Dermis microvascular lymphatic vessel endothelial cell (primary cell): ENCODE results near the gene ANKK1. TPM values are rescaled to one million over a fixed set of nuclear protein-coding genes. Genes with fewer than 3 reads are reported as not detected.

Experiments
- DNase-seq, 2 donors: peaks; one replicate each; pipeline versions ENCODE4 v3.0.0 to v3.0.0-alpha.2; 2010; ENCODE audit warnings: low read depth in 2 of 2
- total RNA-seq: library from RNA; depleted of rRNA; stranded (reverse); fragments of >200 nt; gene quantifications from 2 replicates; pipeline ENCODE4 v1.2.1, GENCODE V29; 2014

Gene ANKK1
- total RNA-seq, 1 donor from 2014 or later: not detected

- no peak for DNase-seq
These were observed 21.3 kb downstream of the ANKK1 start for GRCh38 chr11:113408887-113409286.

DNA sequence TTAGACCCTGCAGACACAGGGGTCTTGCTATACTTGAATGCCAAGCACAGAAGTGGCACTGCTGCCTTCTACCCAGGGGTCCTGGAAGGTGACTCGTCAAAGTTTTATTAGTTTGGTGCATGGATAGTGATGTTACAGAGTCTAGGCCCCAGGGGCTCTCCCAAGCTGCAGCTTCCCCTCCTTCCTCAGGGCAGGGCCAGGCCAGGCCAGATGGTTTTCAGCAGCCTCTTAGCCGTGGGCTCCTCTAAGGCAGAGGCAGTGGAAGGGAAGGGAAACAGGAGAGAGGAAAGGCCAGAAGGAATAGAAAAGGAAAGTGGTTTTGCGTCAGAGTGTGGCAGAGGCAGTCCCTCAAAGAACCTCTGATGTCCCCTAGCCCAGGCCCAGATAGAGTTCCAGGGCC lies 21.9 kb downstream of the ANKK1 start:
- DNase-seq: no peak

DNA sequence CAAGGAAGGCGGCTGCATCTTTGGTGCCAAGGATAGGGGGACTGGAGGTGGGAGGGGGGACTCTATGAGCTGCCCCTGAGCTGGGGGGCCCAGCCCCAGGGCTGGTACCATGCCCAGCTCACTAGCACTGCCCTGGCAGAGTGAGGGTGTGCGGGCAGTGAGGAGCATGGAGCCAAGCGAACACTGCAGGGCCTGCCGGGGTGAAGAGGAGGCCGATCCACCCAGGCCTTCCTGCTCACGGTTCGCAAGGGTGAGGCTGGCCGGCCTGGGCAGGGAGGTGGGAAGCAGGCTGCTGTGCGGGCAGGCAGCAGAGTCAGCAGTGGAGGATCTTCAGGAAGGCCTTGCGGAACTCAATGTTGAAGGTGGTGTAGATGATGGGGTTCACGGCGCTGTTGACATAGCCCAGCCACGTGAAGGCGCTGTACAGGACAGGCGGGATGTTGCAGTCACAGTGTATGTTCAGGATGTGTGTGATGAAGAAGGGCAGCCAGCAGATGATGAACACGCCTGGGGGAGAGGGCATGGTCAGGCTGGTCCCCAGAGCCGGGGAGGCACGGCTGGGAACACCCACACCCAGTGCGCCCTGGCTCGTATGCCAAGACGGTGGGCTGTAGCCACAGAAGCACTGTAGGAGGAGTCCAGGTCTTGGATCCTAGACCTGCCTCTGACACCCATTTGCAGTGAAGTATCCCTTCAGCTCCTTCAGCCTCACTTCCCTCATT lies 23.0 kb downstream of the ANKK1 start:
- DNase-seq: no peak

DNA sequence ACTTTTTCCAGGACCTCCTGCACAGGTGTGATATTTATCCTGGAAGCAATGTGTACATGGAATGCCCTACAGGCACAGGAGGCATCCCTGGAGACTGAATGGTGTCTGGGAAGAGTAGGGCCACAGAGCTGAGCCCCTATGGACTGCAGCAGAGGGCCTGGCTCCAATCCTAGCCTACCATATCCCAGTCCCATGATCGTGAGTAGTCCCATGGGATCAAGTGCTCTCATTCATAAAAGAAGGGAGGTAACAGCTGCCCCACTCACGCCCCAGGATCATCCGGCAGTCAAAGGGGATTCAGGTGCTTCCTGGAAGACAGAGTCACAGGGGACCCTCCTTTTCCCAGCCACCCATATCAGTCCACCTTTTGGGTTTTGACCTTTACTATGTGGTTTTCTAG lies 24.0 kb downstream of the ANKK1 start:
- no peak for DNase-seq

GRCh38 chr11:113412675-113413074 lies 25.1 kb downstream of the ANKK1 start:
- DNase-seq: no peak

- DNase-seq: no peak
These were observed 27.8 kb downstream of the ANKK1 start for GRCh38 chr11:113415343-113415742.

DNA sequence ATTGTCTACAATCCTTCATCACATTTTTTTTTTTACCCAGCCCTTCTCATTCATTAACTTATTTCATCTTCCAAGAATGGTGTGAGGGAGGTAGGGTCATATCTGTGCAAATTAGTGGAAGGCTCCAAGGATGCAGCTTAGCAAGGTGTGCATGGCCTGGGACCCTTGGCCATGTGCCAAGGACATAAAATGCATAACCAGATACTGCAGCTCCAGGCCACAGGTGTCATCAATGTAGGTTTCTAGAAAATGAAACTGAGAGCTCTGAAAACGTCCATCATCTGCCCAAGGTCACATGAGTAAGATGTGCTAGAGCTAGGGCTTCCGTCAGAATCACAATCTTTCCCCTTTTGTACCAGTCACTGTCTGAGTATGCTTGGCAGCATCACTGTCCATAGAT lies 29.8 kb downstream of the ANKK1 start:
- no peak for DNase-seq

DNA sequence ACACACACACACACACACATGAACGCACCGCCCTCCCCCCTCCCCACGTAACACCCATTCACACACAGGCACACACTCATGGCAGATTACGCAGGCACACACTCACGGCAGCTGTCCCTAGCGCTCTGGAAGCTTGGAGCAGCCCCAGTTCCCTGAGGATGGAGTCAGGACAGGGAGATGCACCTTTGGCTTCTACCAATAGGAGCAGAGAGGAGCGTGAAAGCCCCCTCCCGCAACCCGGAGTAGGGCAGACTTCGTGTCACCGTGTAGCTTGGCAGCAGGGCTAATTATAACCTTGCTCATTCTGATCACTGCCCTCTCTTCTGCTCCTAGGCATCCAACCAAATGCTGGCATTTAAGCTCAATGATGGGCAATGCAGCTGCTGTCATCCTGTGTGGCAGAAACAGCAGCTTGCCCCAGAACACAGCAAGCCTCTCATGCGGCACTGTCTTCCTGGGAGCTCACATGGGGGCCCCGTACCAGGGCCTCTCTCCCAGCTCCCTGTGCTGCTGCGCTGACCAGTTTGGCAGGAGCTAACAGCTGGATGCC lies 31.9 kb downstream of the ANKK1 start:
- DNase-seq: no peak

- DNase-seq: no peak
These were observed 33.2 kb downstream of the ANKK1 start for GRCh38 chr11:113420808-113421207.

DNA sequence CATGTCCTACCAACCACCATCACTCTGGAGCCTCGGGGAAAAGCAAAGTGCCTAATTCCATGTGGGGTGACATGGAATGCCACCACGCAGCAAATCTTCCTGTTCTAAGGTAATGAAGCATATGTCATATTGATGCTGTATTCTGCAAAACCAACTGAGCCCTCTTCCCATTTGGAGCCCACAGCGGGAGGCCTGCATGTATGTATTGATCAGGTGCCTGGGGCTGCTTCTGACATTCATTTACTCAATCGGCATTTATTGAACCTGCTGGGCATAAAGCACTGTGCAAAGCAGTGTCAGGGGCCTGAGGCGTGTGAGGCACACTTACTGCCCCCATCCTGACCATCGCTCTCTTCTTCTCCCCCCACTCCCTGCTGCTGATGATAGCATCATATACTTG lies 39.1 kb downstream of the ANKK1 start:
- no peak for DNase-seq

DNA sequence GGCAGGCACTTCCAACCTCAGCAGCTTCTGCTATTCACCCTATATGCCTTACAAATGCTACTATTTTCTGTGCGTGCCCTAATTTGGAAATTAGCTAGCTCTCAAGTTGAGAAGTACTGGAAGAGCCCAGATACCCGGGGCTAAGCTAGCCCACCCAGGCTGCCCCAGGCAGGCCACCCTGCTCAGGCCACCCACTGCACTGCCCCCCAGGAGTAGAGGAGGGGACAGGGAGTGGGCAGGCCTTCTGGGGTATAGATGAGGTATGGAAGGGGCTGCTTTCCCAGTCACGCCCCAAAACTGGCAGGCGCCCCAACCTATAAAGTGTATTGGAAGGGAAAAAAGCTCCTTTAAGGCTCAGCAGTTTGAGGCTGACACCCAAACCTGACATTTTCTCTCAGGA lies 44.2 kb downstream of the ANKK1 start:
- no peak for DNase-seq

- DNase-seq: no peak
These were observed 47.8 kb downstream of the ANKK1 start for GRCh38 chr11:113435190-113435968.

- no peak for DNase-seq
These were observed 49.2 kb downstream of the ANKK1 start for GRCh38 chr11:113436672-113437252.

DNA sequence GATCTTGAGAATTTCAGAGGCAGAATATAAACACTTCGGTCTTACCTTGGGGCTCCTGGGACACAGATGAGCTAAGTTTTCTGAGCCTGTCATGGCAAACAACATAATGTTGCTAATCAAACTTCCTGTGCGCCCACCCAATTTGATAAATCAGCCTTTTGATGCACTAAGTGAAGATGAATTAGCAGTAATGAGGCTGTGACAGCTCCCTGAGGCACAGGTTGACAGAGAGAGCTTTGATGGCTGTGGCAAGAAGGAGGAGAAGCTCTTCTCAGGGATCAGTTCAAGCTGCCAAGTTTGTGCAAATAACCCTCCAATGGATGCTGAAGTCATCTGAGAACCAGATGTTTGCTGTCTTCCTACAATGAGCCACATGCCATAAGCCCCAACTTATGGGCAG lies 53.2 kb downstream of the ANKK1 start:
- no peak for DNase-seq

- no peak for DNase-seq
These were observed 57.0 kb downstream of the ANKK1 start for GRCh38 chr11:113444502-113445123.

- no peak for DNase-seq
These were observed 58.5 kb downstream of the ANKK1 start for GRCh38 chr11:113446112-113446511.

DNA sequence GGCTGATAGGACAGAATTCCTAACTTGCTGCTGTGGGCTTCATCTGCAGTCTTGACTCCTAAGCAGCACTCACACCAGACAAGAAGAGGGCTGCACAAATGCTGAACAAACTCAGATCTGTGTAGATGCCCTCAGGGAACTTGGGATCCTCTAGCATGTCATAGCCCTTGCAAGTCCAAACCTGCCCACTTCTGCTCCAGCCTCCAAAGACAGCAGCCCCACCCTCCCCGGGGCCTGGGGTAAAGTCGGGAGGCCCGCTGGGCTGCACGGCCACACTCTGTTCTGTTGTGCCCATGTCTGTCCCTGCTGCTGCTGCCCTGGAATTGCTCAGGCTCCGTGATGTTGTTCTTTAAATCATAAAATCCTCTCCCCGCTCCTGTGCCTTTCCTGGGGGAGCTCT lies 59.4 kb downstream of the ANKK1 start:
- no peak for DNase-seq

GRCh38 chr11:113447621-113448315 lies 60.2 kb downstream of the ANKK1 start:
- no peak for DNase-seq

DNA sequence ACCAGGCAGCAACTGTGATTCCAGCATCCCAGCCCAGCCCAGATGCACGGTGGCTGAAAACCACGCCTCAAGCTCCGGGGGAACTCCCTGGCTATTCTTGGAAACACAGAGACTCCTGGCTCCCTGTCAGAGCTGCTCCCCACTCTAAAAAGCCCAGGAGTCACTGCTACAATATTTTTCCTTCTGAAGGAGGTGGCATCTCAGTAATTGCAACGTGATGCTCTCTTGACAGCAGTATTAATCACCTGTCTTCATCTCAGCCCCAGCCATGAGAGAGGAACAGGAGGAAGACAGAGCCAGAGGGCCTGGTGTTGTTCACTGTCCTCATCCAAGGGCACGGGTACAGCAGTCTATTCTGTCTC lies 60.7 kb downstream of the ANKK1 start:
- DNase-seq: no peak

DNA sequence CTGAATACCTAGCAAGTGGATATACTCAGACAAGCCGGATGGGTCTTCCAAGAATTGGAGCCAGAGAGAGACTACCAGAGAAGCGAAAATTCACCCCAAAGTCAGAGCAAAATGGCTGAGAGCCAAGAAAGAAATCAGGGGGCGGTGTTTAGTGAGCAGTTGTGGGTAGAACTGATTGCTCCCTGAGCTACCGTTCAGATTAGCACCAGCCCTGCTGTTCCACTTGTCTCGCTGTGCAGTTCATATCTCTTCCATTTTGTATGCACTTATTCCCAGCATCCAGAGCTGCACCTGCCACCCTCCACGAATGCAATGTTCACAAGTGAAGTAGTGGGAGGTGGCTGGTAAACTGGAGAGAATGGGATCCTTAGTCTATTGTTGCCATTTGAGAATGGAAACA lies 62.2 kb downstream of the ANKK1 start:
- DNase-seq: no peak
